ENCODE measurements around the gene TRPM5.

DNA sequence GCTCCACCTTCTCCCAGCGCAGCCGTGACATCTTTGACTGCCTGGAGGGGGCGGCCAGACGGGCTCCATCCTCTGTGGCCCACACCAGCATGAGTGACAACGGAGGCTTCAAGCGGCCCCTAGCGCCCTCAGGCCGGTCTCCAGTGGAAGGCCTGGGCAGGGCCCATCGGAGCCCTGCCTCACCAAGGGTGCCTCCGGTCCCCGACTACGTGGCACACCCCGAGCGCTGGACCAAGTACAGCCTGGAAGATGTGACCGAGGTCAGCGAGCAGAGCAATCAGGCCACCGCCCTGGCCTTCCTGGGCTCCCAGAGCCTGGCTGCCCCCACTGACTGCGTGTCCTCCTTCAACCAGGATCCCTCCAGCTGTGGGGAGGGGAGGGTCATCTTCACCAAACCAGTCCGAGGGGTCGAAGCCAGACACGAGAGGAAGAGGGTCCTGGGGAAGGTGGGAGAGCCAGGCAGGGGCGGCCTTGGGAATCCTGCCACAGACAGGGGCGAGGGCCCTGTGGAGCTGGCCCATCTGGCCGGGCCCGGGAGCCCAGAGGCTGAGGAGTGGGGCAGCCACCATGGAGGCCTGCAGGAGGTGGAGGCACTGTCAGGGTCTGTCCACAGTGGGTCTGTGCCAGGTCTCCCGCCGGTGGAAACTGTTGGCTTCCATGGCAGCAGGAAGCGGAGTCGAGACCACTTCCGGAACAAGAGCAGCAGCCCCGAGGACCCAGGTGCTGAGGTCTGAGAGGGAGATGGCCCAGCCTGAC, 41.2 kb downstream of the TRPM5 start:
- TF ChIP-seq EZH2 (optimal IDR thresholded peaks at IDR 0.05; ENCODE audit: low read depth, low read length), result no peak
- no peak for TF ChIP-seq CTCF (IDR thresholded peaks at IDR 0.05; ENCODE audit: low read length)

All from MM.1S (cell line).